ENCODE results near the gene FN3KRP. TPM values are rescaled to one million over a fixed set of nuclear protein-coding genes. Genes with fewer than 3 reads are reported as not detected.

FN3KRP gene
- total and polyA plus RNA-seq, 4 donors, result 18.6 to 35.2 (median 26.0) TPM

DNA sequence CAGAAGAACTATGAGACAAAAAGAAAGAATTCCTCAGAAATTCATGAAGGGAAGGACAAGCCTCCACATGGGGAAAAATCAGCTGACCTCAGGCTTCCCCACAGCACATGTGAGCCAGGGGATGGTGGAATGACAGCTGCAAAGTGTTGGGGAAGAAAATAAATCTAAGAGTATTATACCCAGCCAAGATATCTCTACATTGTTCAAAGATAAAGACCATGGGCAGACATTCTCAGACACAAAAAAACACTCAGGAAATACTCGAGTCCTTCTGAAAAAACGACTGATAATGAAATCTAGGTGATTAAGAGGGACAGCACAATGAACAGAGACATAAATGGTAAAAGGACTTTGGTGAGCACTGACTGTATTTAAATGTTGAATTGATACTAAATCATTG, 21.9 kb upstream of the FN3KRP start:
- 71 to 87% methylated on average over 2 of the region's 2 CpGs for WGBS, 2 donors
- no peaks in the 10 kb centered on the region for H3K4me1 ChIP-seq (ENCODE audit: control insufficient read depth in 1 of 2, insufficient read depth in 2 of 2, low read length in 2 of 2)
- no peak for DNase-seq
- H3K9me3 ChIP-seq (ENCODE audit: control insufficient read depth, low read length), result no peaks in the 10 kb centered on the region
- H3K27me3 ChIP-seq (ENCODE audit: control insufficient read depth in 1 of 2, insufficient read depth in 2 of 2, low read length in 1 of 2), result no peaks in the 10 kb centered on the region
- H3K36me3 ChIP-seq (ENCODE audit: control insufficient read depth in 1 of 2, insufficient read depth in 2 of 2, low read length in 1 of 2), result no peaks in the 10 kb centered on the region
- no peak overlapping the region for H3K4me3 ChIP-seq (ENCODE audit: low read length in 2 of 2)
- intact Hi-C loops (cut with DNase I), result loop anchor here in 1 of 2 donors (5.0 kb wide), 1 partner anchor 58 kb away; the partner anchor contains the start of gene TBCD
- H3K27ac ChIP-seq (ENCODE audit: low read depth in 1 of 2, low read length in 2 of 2), result no peak overlapping the region
- ATAC-seq (ENCODE audit: low FRiP score), result no peak

DNA sequence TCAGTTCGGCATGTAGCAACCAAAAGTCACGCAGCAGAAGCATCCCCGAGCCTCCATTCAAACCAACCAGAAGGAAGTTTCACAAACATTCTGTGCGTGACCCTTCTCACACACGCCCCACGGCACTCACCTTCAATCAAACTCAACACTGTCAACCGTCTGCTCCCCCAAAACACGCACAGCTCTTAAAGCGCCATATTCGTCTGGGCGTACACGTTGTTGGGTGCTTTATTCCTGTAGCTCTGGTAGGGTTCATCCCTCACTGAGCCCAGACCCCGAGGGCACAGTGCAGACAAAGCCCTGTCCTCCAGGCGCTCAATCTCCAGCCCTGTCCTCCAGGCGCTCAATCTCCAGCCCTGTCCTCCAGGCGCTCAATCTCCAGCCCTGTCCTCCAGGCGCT, 20.2 kb upstream of the FN3KRP start:
- H3K9me3 ChIP-seq (ENCODE audit: control insufficient read depth, low read length), result no peaks in the 10 kb centered on the region
- intact Hi-C loops (cut with DNase I), result loop anchor here in 1 of 2 donors (5.0 kb wide), 1 partner anchor 56 kb away; the partner anchor contains the start of gene TBCD
- H3K36me3 ChIP-seq (ENCODE audit: control insufficient read depth in 1 of 2, insufficient read depth in 2 of 2, low read length in 1 of 2), result no peaks in the 10 kb centered on the region
- no peak overlapping the region for H3K4me3 ChIP-seq (ENCODE audit: low read length in 2 of 2)
- ATAC-seq (ENCODE audit: low FRiP score) (no peak), DNase-seq (peak in 1 of 2 donors; percentile 16)
- no peak overlapping the region for H3K27ac ChIP-seq (ENCODE audit: low read depth in 1 of 2, low read length in 2 of 2)
- H3K4me1 ChIP-seq (ENCODE audit: control insufficient read depth in 1 of 2, insufficient read depth in 2 of 2, low read length in 2 of 2), result no peaks in the 10 kb centered on the region
- no peaks in the 10 kb centered on the region for H3K27me3 ChIP-seq (ENCODE audit: control insufficient read depth in 1 of 2, insufficient read depth in 2 of 2, low read length in 1 of 2)
- WGBS, 2 donors, result 95 to 97% methylated on average over 14 to 16 of the region's 17 CpGs

DNA sequence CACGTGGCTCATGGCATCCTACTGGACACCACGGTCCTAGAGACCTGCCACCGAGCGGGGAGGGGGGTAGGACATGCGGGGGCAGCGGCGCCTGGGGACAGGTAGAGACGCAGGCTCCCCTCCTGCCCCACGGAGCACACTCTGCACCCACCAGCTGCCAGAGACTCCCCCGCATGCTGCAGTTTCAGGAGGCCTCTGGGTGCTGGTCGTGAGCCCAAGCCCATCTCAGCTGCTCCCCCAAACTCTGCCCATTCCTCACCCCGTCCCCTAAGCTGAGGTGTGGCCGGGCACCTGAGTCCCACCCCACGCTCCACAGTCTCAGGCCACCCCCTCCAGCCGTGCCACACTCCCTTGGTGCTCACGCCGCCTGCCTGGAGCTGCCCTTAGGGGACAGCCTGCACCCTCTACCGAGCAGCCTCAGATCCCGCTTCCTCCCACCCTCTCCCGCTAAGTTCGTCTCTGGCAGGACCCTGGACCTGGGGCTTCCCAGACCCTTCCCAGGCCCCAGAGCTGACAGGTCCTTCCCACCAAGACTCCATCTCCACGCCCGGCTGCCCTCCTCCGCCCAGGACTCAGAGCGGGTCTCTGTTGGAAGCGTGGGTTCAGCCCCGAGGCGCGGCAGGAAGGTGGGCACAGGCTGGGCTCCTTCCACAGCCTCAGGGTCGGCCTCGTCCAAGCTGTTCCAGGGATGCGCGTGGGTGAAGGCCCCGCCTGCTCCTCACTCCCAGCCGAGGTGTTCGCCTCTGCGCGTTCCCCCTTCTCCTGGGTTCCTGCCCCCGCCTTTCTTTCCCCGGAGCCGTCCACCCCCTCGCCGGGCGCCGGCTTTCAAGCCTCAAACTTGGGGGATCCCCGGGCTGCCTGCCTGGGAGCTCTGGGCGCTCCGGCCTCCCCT, 19.3 kb upstream of the FN3KRP start:
- no peak overlapping the region for H3K27ac ChIP-seq (ENCODE audit: low read depth in 1 of 2, low read length in 2 of 2)
- no peaks in the 10 kb centered on the region for H3K27me3 ChIP-seq (ENCODE audit: control insufficient read depth in 1 of 2, insufficient read depth in 2 of 2, low read length in 1 of 2)
- peak overlapping the region; percentile 92 to 93 for H3K4me3 ChIP-seq (ENCODE audit: low read length in 2 of 2)
- H3K4me1 ChIP-seq (ENCODE audit: control insufficient read depth in 1 of 2, insufficient read depth in 2 of 2, low read length in 2 of 2), result no peaks in the 10 kb centered on the region
- DNase-seq (no peak), ATAC-seq (ENCODE audit: low FRiP score) (no peak)
- H3K9me3 ChIP-seq (ENCODE audit: control insufficient read depth, low read length), result no peaks in the 10 kb centered on the region
- 21 to 25% methylated on average over 48 of the region's 48 CpGs for WGBS, 2 donors
- no peaks in the 10 kb centered on the region for H3K36me3 ChIP-seq (ENCODE audit: control insufficient read depth in 1 of 2, insufficient read depth in 2 of 2, low read length in 1 of 2)
- intact Hi-C loops (cut with DNase I), result loop anchor here in 1 of 2 donors (5.0 kb wide), 1 partner anchor 55 kb away; the partner anchor contains the start of gene TBCD

DNA sequence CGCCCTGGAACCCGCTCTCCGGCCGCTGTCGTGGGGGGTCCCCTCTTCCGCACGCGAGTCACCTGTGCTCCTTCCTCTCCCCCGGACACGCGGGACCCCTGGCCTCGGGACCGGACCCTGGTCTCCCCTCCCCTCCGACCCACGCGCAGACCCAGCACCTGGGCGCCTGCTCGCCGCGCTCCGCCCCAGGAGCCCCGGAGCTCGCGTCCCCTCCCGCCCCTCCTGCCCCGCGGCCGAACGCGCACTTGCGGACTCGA, 18.8 kb upstream of the FN3KRP start:
- WGBS, 2 donors, result 1 to 2% methylated on average over 26 to 32 of the region's 32 CpGs
- Histone ChIP-seq H3K36me3 (ENCODE audit: control insufficient read depth in 1 of 2, insufficient read depth in 2 of 2, low read length in 1 of 2) (no peaks in the 10 kb centered on the region), H3K27me3 (ENCODE audit: control insufficient read depth in 1 of 2, insufficient read depth in 2 of 2, low read length in 1 of 2) (no peaks in the 10 kb centered on the region), H3K4me3 (ENCODE audit: low read length in 2 of 2) (peak overlapping the region; percentile 92 to 93), H3K9me3 (ENCODE audit: control insufficient read depth, low read length) (no peaks in the 10 kb centered on the region), H3K4me1 (ENCODE audit: control insufficient read depth in 1 of 2, insufficient read depth in 2 of 2, low read length in 2 of 2) (no peaks in the 10 kb centered on the region), H3K27ac (ENCODE audit: low read depth in 1 of 2, low read length in 2 of 2) (no peak overlapping the region)
- ATAC-seq (ENCODE audit: low FRiP score) (no peak), DNase-seq (no peak)
- intact Hi-C loops (cut with DNase I), result loop anchor here in 1 of 2 donors (2.0 to 5.0 kb wide), 2 partner anchors 49 to 55 kb away; partner anchors contain the start of genes TBCD and WDR45B

DNA sequence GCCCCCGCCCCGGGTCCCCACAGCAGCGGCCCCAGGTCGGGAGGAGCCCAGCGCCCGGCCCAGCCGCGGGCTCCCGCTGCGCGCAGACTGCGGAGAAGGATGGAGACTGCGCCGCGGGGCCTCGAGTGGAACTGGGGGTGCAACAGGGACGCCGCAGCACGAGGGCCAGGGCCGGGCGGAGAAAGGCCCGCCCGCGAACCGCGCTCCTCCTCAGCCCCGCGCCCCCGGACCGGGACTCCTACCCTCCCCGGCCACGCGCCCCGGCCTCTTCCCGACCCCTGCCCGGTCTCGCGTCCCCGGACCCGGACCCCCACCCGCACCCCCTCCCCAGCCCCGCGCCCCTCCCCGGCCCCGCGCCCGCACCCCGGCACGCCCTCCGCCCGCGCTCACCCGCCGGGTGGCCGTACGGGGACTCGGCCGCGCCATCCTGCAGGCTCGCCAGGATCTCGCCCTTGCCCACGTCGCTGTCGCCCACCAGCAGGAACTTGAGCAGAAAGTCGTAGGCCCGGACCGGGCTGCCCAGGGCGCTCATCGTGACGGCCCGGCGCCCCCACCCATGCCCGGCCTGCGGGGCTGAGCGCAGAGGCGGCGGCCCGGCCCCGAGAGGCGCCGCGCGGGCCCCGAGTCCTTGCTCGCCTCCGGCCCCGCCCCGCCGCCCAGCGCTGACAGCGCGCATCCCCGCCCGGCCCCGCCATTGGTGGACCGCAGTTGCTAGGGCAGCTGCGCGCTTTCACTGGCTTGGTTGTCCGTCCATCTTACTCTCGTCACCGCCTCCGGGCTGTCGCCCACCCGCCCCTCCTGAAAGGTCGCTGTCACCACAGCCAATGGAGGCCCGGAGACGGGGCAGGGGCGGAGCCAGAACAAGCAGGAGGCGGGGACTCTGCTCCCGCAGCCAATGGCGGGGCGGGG, 18.2 kb upstream of the FN3KRP start, which contains the start of gene RAB40B:
Gene RAB40B, minus strand, starts transcription at position 634 of the 909 bp plus-strand sequence. Its CDS starts 102 bp downstream, at position 532.
- no peaks in the 10 kb centered on the region for H3K27me3 ChIP-seq (ENCODE audit: control insufficient read depth in 1 of 2, insufficient read depth in 2 of 2, low read length in 1 of 2)
- no peaks in the 10 kb centered on the region for H3K36me3 ChIP-seq (ENCODE audit: control insufficient read depth in 1 of 2, insufficient read depth in 2 of 2, low read length in 1 of 2)
- DNase-seq (peak; percentile 99 to 100), ATAC-seq (ENCODE audit: low FRiP score) (peak; percentile 98)
- H3K27ac ChIP-seq (ENCODE audit: low read depth in 1 of 2, low read length in 2 of 2), result no peak within 1 kb of the TSS
- no peaks in the 10 kb centered on the region for H3K9me3 ChIP-seq (ENCODE audit: control insufficient read depth, low read length)
- peak within 1 kb of the TSS; percentile 92 to 93 for H3K4me3 ChIP-seq (ENCODE audit: low read length in 2 of 2)
- WGBS, 2 donors, result 0 to 1% methylated on average over 41 to 112 of the region's 112 CpGs
- no peaks in the 10 kb centered on the region for H3K4me1 ChIP-seq (ENCODE audit: control insufficient read depth in 1 of 2, insufficient read depth in 2 of 2, low read length in 2 of 2)
- intact Hi-C loops (cut with DNase I), result loop anchor here in 1 of 2 donors (2.0 to 5.0 kb wide), 2 partner anchors 50 to 54 kb away; partner anchors contain the start of genes TBCD and WDR45B

DNA sequence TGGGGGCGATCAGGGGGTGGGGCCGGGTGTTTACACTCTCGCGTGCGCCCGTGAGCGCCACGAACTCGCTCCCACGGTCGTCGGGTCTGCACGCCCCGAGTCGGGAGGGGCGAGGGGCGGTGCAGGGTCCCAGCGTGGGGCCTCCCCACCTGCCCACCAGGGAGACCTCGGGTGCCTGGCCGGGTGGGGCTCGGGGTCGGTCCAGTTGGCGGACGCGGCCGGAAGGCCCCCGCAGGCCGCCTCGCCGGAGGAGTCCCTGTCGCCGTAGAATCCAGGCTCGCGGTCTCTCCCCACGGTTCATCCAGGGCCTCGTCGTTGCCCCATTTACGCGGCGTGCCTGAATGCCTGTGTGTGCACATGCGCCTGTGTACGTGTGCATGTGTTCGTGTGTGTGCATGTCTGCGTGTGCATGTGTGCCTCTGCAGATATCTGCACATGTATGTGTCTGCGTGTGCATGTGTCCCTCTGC, 17.5 kb upstream of the FN3KRP start:
- Histone ChIP-seq H3K9me3 (ENCODE audit: control insufficient read depth, low read length) (no peaks in the 10 kb centered on the region), H3K27me3 (ENCODE audit: control insufficient read depth in 1 of 2, insufficient read depth in 2 of 2, low read length in 1 of 2) (no peaks in the 10 kb centered on the region), H3K4me1 (ENCODE audit: control insufficient read depth in 1 of 2, insufficient read depth in 2 of 2, low read length in 2 of 2) (no peaks in the 10 kb centered on the region), H3K36me3 (ENCODE audit: control insufficient read depth in 1 of 2, insufficient read depth in 2 of 2, low read length in 1 of 2) (no peaks in the 10 kb centered on the region), H3K27ac (ENCODE audit: low read depth in 1 of 2, low read length in 2 of 2) (no peak overlapping the region), H3K4me3 (ENCODE audit: low read length in 2 of 2) (peak overlapping the region; percentile 20 to 37)
- intact Hi-C loops (cut with DNase I), result loop anchor here in 1 of 2 donors (2.0 to 5.0 kb wide), 2 partner anchors 50 to 53 kb away; partner anchors contain the start of genes TBCD and WDR45B
- 4% methylated on average over 42 to 45 of the region's 45 CpGs for WGBS, 2 donors
- ATAC-seq (ENCODE audit: low FRiP score) (no peak), DNase-seq (no peak)

DNA sequence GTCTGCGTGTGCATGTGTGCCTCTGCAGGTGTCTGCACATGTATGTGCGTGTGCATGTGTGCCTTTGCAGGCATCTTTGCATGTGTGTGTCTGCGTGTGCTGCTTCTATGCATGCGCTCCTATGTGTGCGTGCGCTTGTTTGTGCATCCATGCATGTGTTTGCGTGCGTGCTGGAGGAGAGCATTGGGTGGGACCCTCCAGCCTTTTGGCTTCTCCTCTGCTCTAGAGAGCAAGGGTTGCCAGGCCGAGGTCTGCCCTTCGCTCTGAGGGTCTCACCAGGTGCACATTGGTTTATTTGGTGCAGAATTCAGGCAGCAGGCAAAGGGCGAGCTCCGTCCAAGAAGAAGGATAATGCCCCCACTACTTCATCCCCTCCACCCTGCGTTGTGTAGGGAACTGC, 17.0 kb upstream of the FN3KRP start:
- WGBS, 2 donors, result 80 to 86% methylated on average over 13 of the region's 13 CpGs
- Histone ChIP-seq H3K27ac (ENCODE audit: low read depth in 1 of 2, low read length in 2 of 2) (no peak overlapping the region), H3K4me1 (ENCODE audit: control insufficient read depth in 1 of 2, insufficient read depth in 2 of 2, low read length in 2 of 2) (no peaks in the 10 kb centered on the region), H3K4me3 (ENCODE audit: low read length in 2 of 2) (no peak overlapping the region), H3K27me3 (ENCODE audit: control insufficient read depth in 1 of 2, insufficient read depth in 2 of 2, low read length in 1 of 2) (no peaks in the 10 kb centered on the region), H3K9me3 (ENCODE audit: control insufficient read depth, low read length) (no peaks in the 10 kb centered on the region), H3K36me3 (ENCODE audit: control insufficient read depth in 1 of 2, insufficient read depth in 2 of 2, low read length in 1 of 2) (no peaks in the 10 kb centered on the region)
- intact Hi-C loops (cut with DNase I), result loop anchor here in 1 of 2 donors (2.0 to 5.0 kb wide), 2 partner anchors 51 to 53 kb away; partner anchors contain the start of genes TBCD and WDR45B
- ATAC-seq (ENCODE audit: low FRiP score) (no peak), DNase-seq (no peak)

DNA sequence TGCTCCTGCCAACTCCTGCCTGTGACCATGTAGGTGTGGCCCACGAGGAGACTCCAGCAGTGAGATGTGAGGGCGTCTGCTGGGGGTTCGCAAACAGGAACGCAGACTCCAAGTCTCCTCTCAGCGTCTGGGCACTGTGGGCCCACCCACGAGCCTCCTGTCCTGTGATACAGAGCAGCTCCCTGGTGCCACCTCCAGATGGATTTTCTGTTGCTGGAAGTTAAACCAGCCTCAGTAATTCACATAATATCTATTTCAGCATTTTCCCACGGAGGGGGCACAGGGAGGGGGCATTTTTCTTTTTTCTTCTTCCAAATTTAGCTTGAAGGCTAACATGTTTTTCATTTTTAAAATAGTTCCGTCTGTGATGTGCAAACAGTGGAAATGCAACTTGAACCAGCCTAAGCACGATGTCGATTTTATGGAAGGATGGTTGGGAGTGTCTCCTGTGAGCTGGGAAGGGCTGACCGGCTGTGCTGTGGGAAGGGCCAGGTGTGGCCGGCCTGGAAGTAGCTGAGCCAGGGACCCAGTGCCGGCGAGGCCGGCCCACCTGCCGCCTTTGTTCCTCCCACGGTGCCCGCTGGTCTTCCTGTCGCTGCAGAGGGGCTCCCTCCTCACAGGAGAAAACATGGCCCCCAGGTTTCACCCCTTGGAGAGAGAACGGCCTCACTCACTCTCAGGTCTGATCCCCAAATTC, 14.1 kb upstream of the FN3KRP start:
- no peaks in the 10 kb centered on the region for H3K36me3 ChIP-seq (ENCODE audit: control insufficient read depth in 1 of 2, insufficient read depth in 2 of 2, low read length in 1 of 2)
- intact Hi-C loops (cut with DNase I), result no loop called here
- no peak overlapping the region for H3K4me3 ChIP-seq (ENCODE audit: low read length in 2 of 2)
- 29% methylated on average over 20 of the region's 20 CpGs for WGBS, 2 donors
- no peaks in the 10 kb centered on the region for H3K27me3 ChIP-seq (ENCODE audit: control insufficient read depth in 1 of 2, insufficient read depth in 2 of 2, low read length in 1 of 2)
- no peak overlapping the region for H3K27ac ChIP-seq (ENCODE audit: low read depth in 1 of 2, low read length in 2 of 2)
- no peaks in the 10 kb centered on the region for H3K4me1 ChIP-seq (ENCODE audit: control insufficient read depth in 1 of 2, insufficient read depth in 2 of 2, low read length in 2 of 2)
- ATAC-seq (ENCODE audit: low FRiP score) (no peak), DNase-seq (no peak)
- H3K9me3 ChIP-seq (ENCODE audit: control insufficient read depth, low read length), result no peaks in the 10 kb centered on the region
